H1 (cell line): ENCODE data around the gene WNT5A. TPM values are rescaled to one million over a fixed set of nuclear protein-coding genes. Genes with fewer than 3 reads are reported as not detected.

ENCODE experiments used
- CTCF ChIA-PET: fragments of 300-600 bp; sonication (Branson Sonifier 250); formaldehyde crosslinking; loops from one replicate; lab custom pipeline; 2021; ENCODE audit not compliant: partially characterized antibody; lab: Charles Lee
- POLR2A ChIA-PET: fragments of 300-600 bp; sonication (Branson Sonifier 250); formaldehyde crosslinking; loops from one replicate; lab custom pipeline; 2021; ENCODE audit warnings: inconsistent platforms; ENCODE audit not compliant: partially characterized antibody; lab: Charles Lee
- DNase-seq, 2 experiments: peaks; one replicate each; pipeline versions ENCODE4 v3.0.0 to v3.0.0-alpha.2; 2010 to 2022; ENCODE audit warnings: low spot score in 2 of 2, low read depth in 1 of 2, mixed read lengths in 1 of 2
- FAIRE-seq: peaks from 2 replicates; lab custom pipeline; 2011; peaks lifted over from hg19 to GRCh38; lab: Jason Lieb, UNC
- H2AFZ ChIP-seq: 2 replicates; pipeline ENCODE4 v1.8.1; 2012; ENCODE audit warnings: low read length, inconsistent platforms
- H2AK5ac ChIP-seq: 2 replicates; pipeline ENCODE4 v1.6.1; 2013; ENCODE audit warnings: low read depth, low read length
- H2BK120ac ChIP-seq: replicated peaks from 2 replicates; pipeline ENCODE3; 2013; ENCODE audit warnings: low read depth, low read length, inconsistent platforms
- H2BK12ac ChIP-seq: 2 replicates; pipeline ENCODE4 v1.6.1; 2013; ENCODE audit warnings: low read depth, low read length
- H2BK15ac ChIP-seq: 2 replicates; pipeline ENCODE4 v1.6.1; 2013; ENCODE audit warnings: low read length
- H2BK20ac ChIP-seq: 2 replicates; pipeline ENCODE4 v1.6.1; 2013; ENCODE audit warnings: low read length
- H2BK5ac ChIP-seq: 2 replicates; pipeline ENCODE4 v1.6.1; 2013; ENCODE audit warnings: low read depth, low read length
- H3K14ac ChIP-seq: 2 replicates; pipeline ENCODE4 v1.6.1; 2013; ENCODE audit warnings: inconsistent platforms; ENCODE audit not compliant: insufficient read length
- H3K18ac ChIP-seq: 2 replicates; pipeline ENCODE4 v1.6.1; 2013; ENCODE audit warnings: low read length; ENCODE audit errors: extremely low read depth
- H3K23ac ChIP-seq: 2 replicates; pipeline ENCODE4 v1.6.1; 2013; ENCODE audit warnings: inconsistent platforms; ENCODE audit not compliant: insufficient read length
- H3K23me2 ChIP-seq: 2 replicates; pipeline ENCODE4 v1.6.1; 2013; ENCODE audit warnings: low read depth, low read length
- H3K27ac ChIP-seq: 2 replicates; pipeline ENCODE4 v1.6.1; 2011; ENCODE audit warnings: low read depth, low read length, inconsistent platforms
- H3K27me3 ChIP-seq, 4 experiments: replicated peaks in 1 of 4; 1 replicate in 1 of 4; 2 replicates in 3 of 4; pipeline versions ENCODE4 v1.6.1 to v1.8.1; 2011 to 2013; ENCODE audit warnings: low read length in 3 of 4, mild to moderate bottlenecking in 3 of 4, inconsistent platforms in 2 of 4, mixed read lengths in 2 of 4, moderate library complexity in 1 of 4; ENCODE audit not compliant: control insufficient read depth in 3 of 4, insufficient read depth in 3 of 4; ENCODE audit errors: extremely low read depth in 1 of 4
- H3K36me3 ChIP-seq, 4 experiments: 2 replicates each; pipeline versions ENCODE4 v1.6.1 to v1.8.1; 2011 to 2013; ENCODE audit warnings: mild to moderate bottlenecking in 4 of 4, low read length in 3 of 4, moderate library complexity in 2 of 4, control low read depth in 1 of 4, inconsistent platforms in 1 of 4; ENCODE audit not compliant: insufficient read depth in 4 of 4, control insufficient read depth in 2 of 4
- H3K4ac ChIP-seq: replicated peaks from 2 replicates; pipeline ENCODE3; 2013; ENCODE audit warnings: low read length, low read depth, mixed read lengths, inconsistent platforms; ENCODE audit not compliant: insufficient read length
- H3K4me1 ChIP-seq, 4 experiments: replicated peaks in 1 of 4; 1 replicate in 1 of 4; 2 replicates in 3 of 4; pipeline versions ENCODE4 v1.6.1 to v1.8.1; 2011 to 2013; ENCODE audit warnings: low read length in 3 of 4, inconsistent platforms in 2 of 4, mixed read lengths in 1 of 4; ENCODE audit not compliant: insufficient read depth in 4 of 4, control insufficient read depth in 3 of 4
- H3K4me2 ChIP-seq, 2 experiments: 2 replicates each; pipeline versions ENCODE4 v1.6.1 to v1.8.1; 2011 to 2013; ENCODE audit warnings: low read depth in 2 of 2, low read length in 2 of 2, control low read depth in 1 of 2, inconsistent platforms in 1 of 2, mild to moderate bottlenecking in 1 of 2; ENCODE audit not compliant: insufficient read depth in 1 of 2
- H3K4me3 ChIP-seq, 4 experiments: fragments of 200-600, 300-600 bp in 1 of 4; sonication (generic), shearing (Covaris generic), sonication (Bioruptor Twin) in 1 of 4; 2 replicates each; pipeline versions ENCODE4 v1.5.1 to v1.8.1; 2011 to 2016; ENCODE audit warnings: low read length in 4 of 4, low read depth in 3 of 4, control low read depth in 2 of 4, inconsistent platforms in 2 of 4, mild to moderate bottlenecking in 2 of 4, mixed read lengths in 1 of 4, moderate library complexity in 1 of 4; ENCODE audit not compliant: insufficient read depth in 2 of 4; ENCODE audit errors: extremely low read depth in 1 of 4
- H3K56ac ChIP-seq: replicated peaks from 2 replicates; pipeline ENCODE3; 2013; ENCODE audit warnings: low read depth, mild to moderate bottlenecking, mixed read lengths, low read length, inconsistent platforms; ENCODE audit not compliant: insufficient read length
- H3K79me1 ChIP-seq: 2 replicates; pipeline ENCODE4 v1.6.1; 2013; ENCODE audit warnings: low read depth, low read length, control low read depth
- H3K79me2 ChIP-seq, 2 experiments: 2 replicates each; pipeline versions ENCODE4 v1.6.1 to v1.8.1; 2012 to 2013; ENCODE audit warnings: low read length in 2 of 2, mild to moderate bottlenecking in 2 of 2, inconsistent platforms in 1 of 2; ENCODE audit not compliant: insufficient read depth in 2 of 2, control insufficient read depth in 1 of 2
- H3K9ac ChIP-seq, 4 experiments: replicated peaks in 1 of 4; 1 replicate in 1 of 4; 2 replicates in 3 of 4; pipeline versions ENCODE4 v1.6.1 to v1.8.1; 2011 to 2013; ENCODE audit warnings: low read depth in 3 of 4, low read length in 3 of 4, control low read depth in 2 of 4, mild to moderate bottlenecking in 2 of 4, moderate library complexity in 2 of 4, inconsistent platforms in 1 of 4; ENCODE audit errors: extremely low read depth in 1 of 4
- H3K9me3 ChIP-seq, 2 experiments: 2 replicates each; pipeline versions ENCODE4 v1.6.1 to v1.8.1; 2012 to 2013; ENCODE audit warnings: mild to moderate bottlenecking in 2 of 2, moderate library complexity in 2 of 2, control low read depth in 1 of 2, inconsistent platforms in 1 of 2, low read depth in 1 of 2, low read length in 1 of 2, mixed read lengths in 1 of 2; ENCODE audit not compliant: insufficient read depth in 2 of 2
- H4K20me1 ChIP-seq, 2 experiments: replicated peaks in 1 of 2; 2 replicates each; pipeline versions ENCODE3 to v1.8.1; 2011 to 2013; ENCODE audit warnings: inconsistent platforms in 2 of 2, low read length in 2 of 2, mild to moderate bottlenecking in 1 of 2; ENCODE audit not compliant: insufficient read depth in 2 of 2, control insufficient read depth in 1 of 2
- H4K5ac ChIP-seq: 2 replicates; pipeline ENCODE4 v1.6.1; 2013; ENCODE audit warnings: low read length, low read depth, mixed read lengths, inconsistent platforms; ENCODE audit not compliant: insufficient read length
- H4K8ac ChIP-seq: 2 replicates; pipeline ENCODE4 v1.8.0; 2013; ENCODE audit warnings: mild to moderate bottlenecking, moderate library complexity, low read length, inconsistent platforms; ENCODE audit not compliant: insufficient read depth; ENCODE audit errors: extremely low read depth
- H4K91ac ChIP-seq: replicated peaks from 2 replicates; pipeline ENCODE3; 2013; ENCODE audit warnings: low read length, mixed read lengths, inconsistent platforms; ENCODE audit not compliant: insufficient read length
- CEBPB ChIP-seq: IDR thresholded peaks from 2 replicates; pipeline ENCODE4 v1.6.1; 2012; ENCODE audit warnings: low read depth, low read length
- EGR1 ChIP-seq: IDR thresholded peaks from 2 replicates; pipeline ENCODE4 v1.6.1; 2011; ENCODE audit warnings: low read depth, low read length, borderline replicate concordance
- JUND ChIP-seq: IDR thresholded peaks from 2 replicates; pipeline ENCODE4 v1.6.1; 2011; ENCODE audit warnings: mild to moderate bottlenecking, improper control_type of control experiment, low read length
- MAFK ChIP-seq: IDR thresholded peaks from 2 replicates; pipeline ENCODE4 v1.6.1; 2012; ENCODE audit warnings: low read depth, mild to moderate bottlenecking, improper control_type of control experiment, low read length
- PHF8 ChIP-seq: fragments of 200-600 bp; sonication (generic); conservative IDR thresholded peaks from 2 replicates; pipeline ENCODE4 v1.7.1; 2012; ENCODE audit warnings: low read depth, mild to moderate bottlenecking, inconsistent platforms, low read length, moderate library complexity
- POLR2AphosphoS5 ChIP-seq: IDR thresholded peaks from 2 replicates; pipeline ENCODE4 v1.6.1; 2011; ENCODE audit warnings: low read depth, low read length
- RAD21 ChIP-seq, 2 experiments: IDR thresholded peaks in 1 of 2; conservative IDR thresholded peaks in 1 of 2; 2 replicates each; pipeline ENCODE4 v1.6.1; 2011; ENCODE audit warnings: low read depth in 2 of 2, low read length in 2 of 2, improper control_type of control experiment in 1 of 2, inconsistent platforms in 1 of 2, mild to moderate bottlenecking in 1 of 2, moderate library complexity in 1 of 2
- SAP30 ChIP-seq: fragments of 300-600 bp; sonication (generic); IDR thresholded peaks from 2 replicates; pipeline ENCODE4 v1.7.1; 2012; ENCODE audit warnings: low read length, moderate library complexity, mild to moderate bottlenecking, inconsistent platforms; ENCODE audit not compliant: insufficient read depth, insufficient replicate concordance
- ZNF274 ChIP-seq: IDR thresholded peaks from 2 replicates; pipeline ENCODE4 v1.7.0; 2012; ENCODE audit warnings: low read length, borderline replicate concordance; ENCODE audit errors: extremely low read depth
- WGBS, 2 experiments: shearing (Covaris generic) in 1 of 2; methylation state at CpG; one replicate each; pipeline versions ENCODE4 v1.1.6 to v1.1.7; 2013 to 2015; ENCODE audit warnings: low lambda C conversion rate in 2 of 2, mixed read lengths in 2 of 2, inconsistent platforms in 1 of 2, low coverage in 1 of 2, missing lambda C conversion rate in 1 of 2; ENCODE audit not compliant: insufficient replicate concordance in 2 of 2, insufficient coverage in 1 of 2, insufficient read length in 1 of 2; ENCODE audit errors: extremely low coverage in 1 of 2, missing lambda C conversion rate in 1 of 2; 5-methylcytosine and 5-hydroxymethylcytosine counted together
- polyA plus RNA-seq, 7 experiments: library from polyadenylated mRNA; depleted of rRNA in 3 of 7; stranded (reverse) in 5 of 7; unstranded in 2 of 7; fragments of >200 nt in 5 of 7; fragments of 200-250 nt in 2 of 7; gene quantifications; 1 replicate in 5 of 7; 2 replicates in 1 of 7; 4 replicates in 1 of 7; pipeline versions ENCODE4 v1.2.1 to v1.2.3, GENCODE V29; 2011 to 2013; ENCODE audit warnings: missing spikeins in 2 of 7, mixed read lengths in 2 of 7
- total RNA-seq: library from RNA; stranded (reverse); fragmentation: NEBNext Ultra II Directional; extraction: Animal tissue kit (Norgen Biotek cat#: 25700); gene quantifications from 2 replicates; pipeline ENCODE4 v1.2.1, GENCODE V29; 2021

The WNT5A gene
- total and polyA plus RNA-seq, 2 of the 8 experiments (the other 6 are each of a cell fraction or from before 2014, with no cell fraction given), result 3.9 to 5.6 TPM

GRCh38 chr3:55426486-55426885 lies 60.6 kb downstream of the WNT5A start:
- no peak overlapping the region for H3K18ac ChIP-seq
- H3K4ac ChIP-seq, result no peak overlapping the region
- no peak overlapping the region for H4K91ac ChIP-seq
- H3K14ac ChIP-seq, result no peak overlapping the region
- H2BK120ac ChIP-seq, result no peak overlapping the region
- no peak overlapping the region for H2BK5ac ChIP-seq
- H3K23me2 ChIP-seq, result no peaks in the 10 kb centered on the region
- no peaks in the 10 kb centered on the region for H3K79me2 ChIP-seq
- no peaks in the 10 kb centered on the region for H4K20me1 ChIP-seq
- H3K4me3 ChIP-seq, result no peak overlapping the region
- H3K36me3 ChIP-seq, result no peaks in the 10 kb centered on the region
- H3K4me2 ChIP-seq, result no peak overlapping the region
- H3K27me3 ChIP-seq, result no peaks in the 10 kb centered on the region
- TF ChIP-seq PHF8 (no peak), POLR2AphosphoS5 (no peak), RAD21 (IDR thresholded peaks at IDR 0.05 in 1 of 2, conservative IDR thresholded peaks at IDR 0.05 in 1 of 2; ENCODE audit: low read depth in 2 of 2, low read length in 2 of 2) (no peak), JUND (no peak), ZNF274 (no peak), SAP30 (no peak), MAFK (no peak), EGR1 (no peak), CEBPB (no peak)
- no peaks in the 10 kb centered on the region for H3K4me1 ChIP-seq
- no peak overlapping the region for H2BK20ac ChIP-seq
- no peak for FAIRE-seq
- no peak overlapping the region for H4K5ac ChIP-seq
- H2BK12ac ChIP-seq, result no peak overlapping the region
- WGBS, 2 experiments, result 97% methylated on average over 4 of the region's 4 CpGs; no CpG with 5 or more reads in 1 of the 2 experiments
- no peaks in the 10 kb centered on the region for H3K9me3 ChIP-seq
- no peak overlapping the region for H3K9ac ChIP-seq
- no peak overlapping the region; the same call in 1 of the 2 replicates for H4K8ac ChIP-seq
- H2AK5ac ChIP-seq, result no peak overlapping the region
- no peak overlapping the region for H2BK15ac ChIP-seq
- no peak overlapping the region for H3K23ac ChIP-seq
- no peak overlapping the region for H2AFZ ChIP-seq
- CTCF ChIA-PET, result interaction anchor here (0.6 to 1.2 kb wide), 6 partner anchors 8 to 317 kb away, joined by 3 to 4 read pairs (median 3); no protein-coding TSS in a partner anchor
- DNase-seq, result no peak
- no peak overlapping the region for H3K56ac ChIP-seq
- POLR2A ChIA-PET, result no interaction called here
- H3K79me1 ChIP-seq, result no peaks in the 10 kb centered on the region
- H3K27ac ChIP-seq, result no peak overlapping the region
